ENCODE measurements around the gene ITGB6. TPM values are rescaled to one million over a fixed set of nuclear protein-coding genes. Genes with fewer than 3 reads are reported as not detected.

The ITGB6 gene
- total and polyA plus RNA-seq, 2 of the 8 experiments (the other 6 are each of a cell fraction or from before 2014, with no cell fraction given): not detected

DNA sequence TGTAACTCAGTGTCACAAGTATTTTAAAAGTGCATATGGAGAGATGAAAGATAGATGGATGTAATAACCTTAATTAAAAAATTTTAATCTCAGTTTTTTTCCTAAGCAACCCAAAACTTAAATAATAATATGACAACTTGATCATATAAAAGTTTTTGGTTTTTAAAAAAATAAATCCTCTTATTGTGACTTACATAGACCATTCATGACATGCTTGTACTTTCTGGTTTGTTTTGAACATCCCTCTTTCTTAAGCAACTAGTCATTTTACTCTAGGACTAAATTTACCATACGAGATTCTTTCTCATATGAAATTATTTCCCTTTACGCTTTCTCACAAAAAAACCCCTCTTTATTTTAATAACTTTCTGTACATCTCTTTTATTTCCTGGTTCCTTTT, 131.2 kb downstream of the ITGB6 start:
- no peak overlapping the region for H2BK12ac ChIP-seq (ENCODE audit: low read depth, low read length)
- H3K4me1 ChIP-seq (replicated peaks in 1 of 4; ENCODE audit: control insufficient read depth in 3 of 4, insufficient read depth in 4 of 4, low read length in 3 of 4): peaks cover 0 to under 1% (median 0%) of the 10 kb centered on the region in 4 experiments; a peak in 1 of 7 replicates
- H2BK15ac ChIP-seq (ENCODE audit: low read length): no peak overlapping the region
- no peaks in the 10 kb centered on the region for H4K20me1 ChIP-seq (replicated peaks in 1 of 2; ENCODE audit: control insufficient read depth in 1 of 2, insufficient read depth in 2 of 2, low read length in 2 of 2)
- H3K23me2 ChIP-seq (ENCODE audit: low read depth, low read length): no peaks in the 10 kb centered on the region
- no peak overlapping the region for H4K8ac ChIP-seq (ENCODE audit: extremely low read depth, insufficient read depth, low read length)
- no peak overlapping the region for H3K4me2 ChIP-seq (ENCODE audit: insufficient read depth in 1 of 2, low read depth in 2 of 2, low read length in 2 of 2)
- CTCF ChIA-PET (ENCODE audit: partially characterized antibody): interaction anchor here (0.7 to 0.8 kb wide), 2 partner anchors 13 to 718 kb away, joined by 3 read pairs; no protein-coding TSS in a partner anchor
- H3K9me3 ChIP-seq (ENCODE audit: insufficient read depth in 2 of 2, low read depth in 1 of 2, low read length in 1 of 2): peaks cover 15 to 20% of the 10 kb centered on the region in 2 experiments; a peak in 3 of 4 replicates
- no peak overlapping the region for H2AK5ac ChIP-seq (ENCODE audit: low read depth, low read length)
- H3K27ac ChIP-seq (ENCODE audit: low read depth, low read length): no peak overlapping the region
- H3K14ac ChIP-seq (ENCODE audit: insufficient read length): no peak overlapping the region
- H2AFZ ChIP-seq (ENCODE audit: low read length): no peak overlapping the region
- no peak overlapping the region for H3K18ac ChIP-seq (ENCODE audit: extremely low read depth, low read length)
- POLR2A ChIA-PET (ENCODE audit: partially characterized antibody): interaction anchor here (0.6 kb wide), 1 partner anchor 13 kb away, joined by 3 read pairs; no protein-coding TSS in a partner anchor
- H3K56ac ChIP-seq (replicated peaks; ENCODE audit: insufficient read length, low read depth, low read length): no peak overlapping the region
- no peak overlapping the region for H4K91ac ChIP-seq (replicated peaks; ENCODE audit: insufficient read length, low read length)
- 91 to 98% methylated on average over 2 of the region's 2 CpGs for WGBS, 2 experiments (ENCODE audit: extremely low coverage in 1 of 2, insufficient coverage in 1 of 2, insufficient read length in 1 of 2, insufficient replicate concordance in 2 of 2, low coverage in 1 of 2, low lambda C conversion rate in 2 of 2, missing lambda C conversion rate in 1 of 2)
- no peak overlapping the region for H3K4ac ChIP-seq (replicated peaks; ENCODE audit: insufficient read length, low read depth, low read length)
- no peak overlapping the region for H2BK20ac ChIP-seq (ENCODE audit: low read length)
- H3K4me3 ChIP-seq (ENCODE audit: extremely low read depth in 1 of 4, insufficient read depth in 2 of 4, low read depth in 3 of 4, low read length in 4 of 4): no peak overlapping the region
- FAIRE-seq (peak; percentile 68), DNase-seq (ENCODE audit: low read depth in 1 of 2, low spot score in 2 of 2) (no peak)
- no peaks in the 10 kb centered on the region for H3K79me2 ChIP-seq (ENCODE audit: control insufficient read depth in 1 of 2, insufficient read depth in 2 of 2, low read length in 2 of 2)
- H2BK120ac ChIP-seq (replicated peaks; ENCODE audit: low read depth, low read length): no peak overlapping the region
- H3K23ac ChIP-seq (ENCODE audit: insufficient read length): no peak overlapping the region
- H3K79me1 ChIP-seq (ENCODE audit: low read depth, low read length): no peaks in the 10 kb centered on the region
- no peak overlapping the region for H3K9ac ChIP-seq (replicated peaks in 1 of 4; ENCODE audit: extremely low read depth in 1 of 4, low read depth in 3 of 4, low read length in 3 of 4)
- H4K5ac ChIP-seq (ENCODE audit: insufficient read length, low read depth, low read length): no peak overlapping the region
- H3K27me3 ChIP-seq (replicated peaks in 1 of 4; ENCODE audit: control insufficient read depth in 3 of 4, extremely low read depth in 1 of 4, insufficient read depth in 3 of 4, low read length in 3 of 4): peaks cover 0 to under 1% (median 0%) of the 10 kb centered on the region in 4 experiments; a peak in 3 of 7 replicates
- no peak overlapping the region for H2BK5ac ChIP-seq (ENCODE audit: low read depth, low read length)
- H3K36me3 ChIP-seq (ENCODE audit: control insufficient read depth in 2 of 4, insufficient read depth in 4 of 4, low read length in 3 of 4): peaks cover 0 to 8% (median 0%) of the 10 kb centered on the region in 4 experiments; a peak in 2 of 8 replicates
- TF ChIP-seq EP300 (IDR thresholded peaks at IDR 0.05; ENCODE audit: borderline replicate concordance in 1 of 2, low read depth in 2 of 2, low read length in 2 of 2) (no peak), ZNF274 (IDR thresholded peaks at IDR 0.05; ENCODE audit: borderline replicate concordance, extremely low read depth, low read length) (no peak), POLR2AphosphoS5 (IDR thresholded peaks at IDR 0.05; ENCODE audit: low read depth, low read length) (no peak), BCL11A (IDR thresholded peaks at IDR 0.05; ENCODE audit: low read depth in 2 of 2, low read length in 2 of 2) (no peak), CBX8 (IDR thresholded peaks at IDR 0.05; ENCODE audit: borderline replicate concordance, low read depth, low read length) (no peak), TAF7 (optimal IDR thresholded peaks at IDR 0.05; ENCODE audit: borderline replicate concordance, low read depth, low read length) (no peak), NANOG (IDR thresholded peaks at IDR 0.05; ENCODE audit: insufficient read depth, low read depth, low read length, poor library complexity, severe bottlenecking) (no peak), BRCA1 (IDR thresholded peaks at IDR 0.05; ENCODE audit: low read depth, low read length) (no peak), CREB1 (IDR thresholded peaks at IDR 0.05) (no peak)

Measured in H1 (cell line).